Measurements from ENCODE around the gene ZNF516.
"Not testable (repeated sequence)": the region's sequence is repeated elsewhere in the genome, so short reads cannot be mapped to it uniquely, and the experiment has no call there.

The ZNF516 gene

DNA sequence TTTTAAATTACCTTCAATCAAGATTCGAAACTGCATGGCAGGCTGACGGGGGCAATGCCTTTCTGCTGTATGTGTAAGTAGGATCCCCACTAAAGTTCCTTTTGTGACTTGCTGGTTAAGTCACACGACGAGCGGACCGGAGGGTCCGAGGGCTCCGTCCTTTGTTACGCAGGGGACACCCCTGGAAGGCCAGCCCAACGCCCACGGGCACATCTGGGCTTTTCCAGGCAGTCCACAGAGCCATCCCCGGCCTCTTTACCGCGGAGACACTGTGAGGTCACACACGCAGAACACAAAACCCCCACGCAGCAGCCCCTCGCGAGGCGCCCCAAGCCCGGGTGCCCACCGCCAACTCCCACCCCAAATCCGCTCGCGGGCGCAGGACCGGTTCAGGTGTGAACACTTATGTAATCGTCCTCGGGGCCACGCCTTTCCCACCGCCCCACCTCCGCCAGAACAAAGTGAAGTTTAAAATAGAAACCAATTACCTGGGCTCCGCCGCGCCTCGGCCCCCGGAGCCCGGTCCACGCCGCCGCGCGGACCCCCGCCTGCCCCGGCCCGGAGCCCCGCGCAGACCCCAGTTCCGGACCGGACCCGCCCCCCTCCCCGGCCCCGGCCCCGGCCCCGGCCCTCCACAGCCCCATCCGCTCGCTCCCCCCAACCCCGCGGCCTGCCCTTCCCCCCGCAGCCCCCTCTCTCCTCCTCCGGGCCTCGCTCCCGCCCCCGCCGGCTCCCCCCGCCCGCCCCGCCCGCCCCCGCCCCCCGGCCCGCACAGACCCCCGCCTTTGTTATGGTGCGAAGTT is 4.2 kb downstream of the ZNF516 start:
- peak; percentile 27 for DNase-seq (ENCODE audit: low read depth)

- peak; percentile 27 for DNase-seq (ENCODE audit: low read depth)
Observed at GRCh38 chr18:76490033-76490432, 5.0 kb downstream of the ZNF516 start.

GRCh38 chr18:76489081-76489480 is 6.0 kb downstream of the ZNF516 start:
- DNase-seq (ENCODE audit: low read depth), result no peak

DNA sequence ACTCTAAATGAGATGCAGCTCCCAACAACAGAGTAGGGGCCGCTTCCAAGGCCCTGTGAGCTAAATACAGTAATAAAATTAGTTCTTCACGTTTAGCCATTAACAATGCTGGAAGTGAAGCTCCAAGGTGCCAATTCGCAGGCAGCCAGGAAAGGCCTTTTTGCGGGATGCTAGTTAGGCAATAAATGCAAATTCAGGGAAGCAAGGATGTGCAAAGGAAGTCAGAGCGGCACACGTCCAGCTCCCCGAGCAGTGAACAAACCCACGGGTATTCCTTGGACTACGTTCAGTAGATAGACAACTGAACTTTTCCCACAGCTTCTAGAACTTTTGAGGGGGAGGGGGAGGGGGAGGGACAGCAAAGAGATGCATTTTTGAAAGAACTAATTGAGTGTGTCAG is 6.9 kb downstream of the ZNF516 start:
- peak; percentile 78 for DNase-seq (ENCODE audit: low read depth)

- peak; percentile 20 for DNase-seq (ENCODE audit: low read depth)
Observed at GRCh38 chr18:76487782-76488181, 7.3 kb downstream of the ZNF516 start.

- DNase-seq (ENCODE audit: low read depth), result peak; percentile 42
Observed at GRCh38 chr18:76487070-76487469, 8.0 kb downstream of the ZNF516 start.

- DNase-seq (ENCODE audit: low read depth), result no peak
Observed at GRCh38 chr18:76486574-76486973, 8.5 kb downstream of the ZNF516 start.

DNA sequence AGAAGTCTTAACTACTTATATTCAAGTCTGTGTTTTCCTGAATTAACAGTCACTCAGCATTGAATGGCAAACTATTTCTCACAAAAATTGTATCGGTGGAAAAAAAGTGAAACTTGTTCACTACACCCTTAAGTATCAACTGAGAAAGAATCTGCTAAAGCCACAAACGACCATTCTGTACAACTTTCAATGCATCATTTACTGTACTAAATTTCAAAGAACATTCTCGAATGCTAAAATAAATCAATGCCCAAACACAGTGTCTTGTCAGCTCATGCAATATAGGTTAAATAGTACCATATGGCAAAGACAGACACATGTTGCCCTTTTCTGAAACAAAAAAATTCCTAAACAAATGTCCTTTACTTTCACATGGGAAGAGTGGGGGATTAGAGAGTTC is 9.0 kb downstream of the ZNF516 start:
- peak; percentile 23 for DNase-seq (ENCODE audit: low read depth)

- DNase-seq (ENCODE audit: low read depth), result no peak
Observed at GRCh38 chr18:76484749-76485387, 10.2 kb downstream of the ZNF516 start.

GRCh38 chr18:76483780-76484179 is 11.3 kb downstream of the ZNF516 start:
- no peak for DNase-seq (ENCODE audit: low read depth)

DNA sequence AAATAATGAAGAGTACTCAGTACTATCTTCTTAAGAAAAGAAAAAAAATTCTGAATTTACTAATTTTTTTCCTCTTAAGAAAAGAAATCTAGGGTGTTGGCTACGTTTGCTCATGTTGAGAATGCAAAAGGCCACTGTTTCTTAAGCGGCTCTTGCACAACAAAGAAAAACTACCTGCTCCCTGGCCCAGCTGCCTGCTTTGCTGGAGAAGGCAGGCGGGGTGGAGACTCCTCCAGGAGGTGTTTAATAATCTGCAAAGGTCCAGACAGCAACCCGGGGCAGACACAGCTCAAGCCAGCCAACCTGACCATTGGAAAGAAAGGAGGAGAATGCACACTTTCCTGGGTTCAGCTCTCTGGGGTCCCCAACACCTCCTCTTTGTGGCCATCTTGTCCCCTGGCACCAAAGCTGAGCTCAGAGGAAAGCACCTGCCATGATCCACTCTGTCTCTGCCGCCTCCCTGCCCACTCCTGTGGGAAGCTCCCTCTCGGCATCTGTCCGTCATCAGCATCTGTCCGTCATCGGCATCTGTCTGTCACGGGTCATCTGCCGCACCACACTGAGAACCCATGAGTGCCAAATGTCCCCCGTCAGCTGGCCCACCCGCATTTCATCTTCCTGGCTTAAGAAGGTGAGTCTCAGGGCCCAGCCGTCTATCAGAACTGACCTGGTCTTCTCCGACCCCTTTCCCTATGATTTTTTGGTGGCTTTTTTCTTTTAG is 11.9 kb downstream of the ZNF516 start:
- DNase-seq (ENCODE audit: low read depth), result no peak

GRCh38 chr18:76482267-76482666 is 12.8 kb downstream of the ZNF516 start:
- DNase-seq (ENCODE audit: low read depth), result no peak

DNA sequence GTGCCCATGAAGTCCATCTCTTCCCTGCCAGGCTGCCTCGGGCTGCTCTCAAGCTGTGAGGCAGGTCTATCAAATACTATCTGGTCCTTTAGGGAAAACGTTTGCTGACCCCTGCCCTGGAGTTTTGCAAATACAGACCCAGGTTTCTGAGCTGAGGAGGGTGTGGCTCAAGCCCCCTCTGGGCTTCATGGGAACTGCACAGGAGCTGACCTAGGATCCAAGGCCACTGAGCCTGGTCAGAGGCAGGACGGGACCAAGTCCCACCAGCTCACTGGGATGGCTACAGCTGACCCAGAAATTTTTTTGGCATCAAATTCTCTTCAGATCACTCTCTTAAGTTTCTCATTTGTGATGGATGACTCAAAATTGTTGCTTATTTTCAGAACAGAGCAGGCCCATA is 14.1 kb downstream of the ZNF516 start:
- no peak for DNase-seq (ENCODE audit: low read depth)

DNA sequence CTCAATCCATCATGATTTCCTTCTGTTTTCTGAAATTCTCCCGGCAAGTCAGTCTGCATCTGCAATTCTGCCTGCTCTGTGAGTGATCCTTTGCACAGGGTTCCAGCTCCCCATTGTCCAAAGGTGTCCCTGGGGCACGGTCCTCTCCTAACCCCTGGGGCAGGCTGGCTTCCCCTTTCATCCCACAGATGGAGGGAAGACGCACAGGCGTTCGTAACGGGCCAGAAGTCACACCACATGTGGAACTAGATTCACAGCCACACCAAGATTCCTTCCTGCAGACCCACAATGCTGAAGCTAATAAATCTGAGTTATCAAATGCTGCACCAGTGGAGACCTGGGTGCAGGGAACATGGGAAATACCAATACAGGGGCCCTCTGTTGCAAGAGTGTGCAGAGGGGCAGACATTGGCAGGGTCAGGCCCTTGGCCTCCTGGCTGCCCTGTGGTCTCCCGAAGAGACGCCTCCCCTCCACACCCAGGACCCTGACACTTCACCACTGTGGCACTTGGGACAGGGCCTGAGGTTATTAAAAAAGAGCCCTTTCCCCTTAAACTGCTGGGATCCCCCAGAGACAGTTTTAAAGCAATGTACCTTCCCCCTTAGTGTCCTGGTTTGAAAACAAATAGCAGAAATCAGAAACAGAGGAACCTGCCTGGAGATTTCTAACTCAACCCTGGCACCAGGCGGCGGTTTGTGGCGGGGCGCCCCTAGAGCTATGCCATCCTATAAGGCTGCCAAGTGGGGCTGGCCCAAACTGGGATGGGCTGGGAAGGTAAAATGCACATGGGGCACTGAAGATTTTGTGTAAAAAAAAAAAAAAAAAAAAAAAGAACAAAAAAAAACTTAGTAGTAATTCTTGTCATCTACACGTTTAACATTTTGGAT is 15.4 kb downstream of the ZNF516 start:
- DNase-seq (ENCODE audit: low read depth), result no peak

GRCh38 chr18:76476665-76477561 is 18.1 kb downstream of the ZNF516 start:
- DNase-seq (ENCODE audit: low read depth), result peak; percentile 95

DNA sequence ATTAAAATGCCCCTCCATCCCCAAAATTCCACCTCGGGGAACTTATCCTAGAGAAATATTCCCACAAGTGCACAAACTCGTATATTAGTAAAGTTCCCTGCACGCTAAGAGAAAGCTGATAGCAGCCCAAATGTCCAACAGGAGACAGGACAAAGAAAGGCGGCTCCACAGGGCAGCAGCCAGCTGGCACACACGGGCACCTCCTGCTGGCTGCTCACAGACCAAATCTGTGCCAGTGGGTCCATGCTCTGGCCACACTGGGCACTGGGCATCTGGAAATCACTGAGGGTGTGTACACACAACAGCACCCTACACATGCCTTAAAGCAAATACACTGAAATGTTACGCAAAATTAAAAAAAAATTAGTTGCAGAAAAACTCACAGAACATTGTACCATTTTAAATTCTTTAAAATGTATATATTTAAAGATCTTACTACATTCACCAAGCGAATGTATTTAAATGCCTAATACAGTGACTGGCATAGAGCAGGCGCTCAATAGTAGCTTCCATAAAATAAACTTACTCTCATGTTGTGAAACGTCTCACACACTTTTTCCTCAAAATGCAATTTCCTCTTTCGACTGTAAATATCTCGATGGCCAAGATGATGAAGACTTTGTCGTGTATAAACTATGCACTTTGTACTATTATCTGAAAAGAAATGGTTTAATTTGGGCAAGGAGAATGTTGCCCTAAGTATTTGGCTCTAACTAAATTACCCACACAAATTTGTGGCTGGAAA is 19.4 kb downstream of the ZNF516 start:
- DNase-seq (ENCODE audit: low read depth), result peak; percentile 22

DNA sequence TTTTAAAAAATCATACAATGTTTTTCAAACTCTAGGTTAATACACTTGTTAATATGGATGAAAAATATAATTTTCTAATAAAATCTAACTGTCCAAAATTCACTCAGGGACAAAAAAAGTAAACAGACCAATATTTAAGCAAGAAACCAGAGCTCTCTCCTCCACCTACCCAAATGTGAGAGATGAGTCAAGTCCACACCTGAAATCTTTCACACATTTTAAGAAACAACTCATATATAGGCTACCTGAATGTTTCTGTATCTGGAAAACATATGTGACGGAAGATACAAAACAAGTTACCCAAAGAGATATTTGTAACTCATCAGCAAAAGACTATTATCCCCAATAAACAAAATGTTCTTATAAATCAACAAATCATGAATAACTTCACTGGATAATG is 20.2 kb downstream of the ZNF516 start:
- DNase-seq (ENCODE audit: low read depth), result no peak

- not testable (repeated sequence) for DNase-seq (ENCODE audit: low read depth)
Observed at GRCh38 chr18:76473521-76473920, 21.5 kb downstream of the ZNF516 start.

GRCh38 chr18:76472829-76473228 is 22.2 kb downstream of the ZNF516 start:
- DNase-seq (ENCODE audit: low read depth), result no peak

DNA sequence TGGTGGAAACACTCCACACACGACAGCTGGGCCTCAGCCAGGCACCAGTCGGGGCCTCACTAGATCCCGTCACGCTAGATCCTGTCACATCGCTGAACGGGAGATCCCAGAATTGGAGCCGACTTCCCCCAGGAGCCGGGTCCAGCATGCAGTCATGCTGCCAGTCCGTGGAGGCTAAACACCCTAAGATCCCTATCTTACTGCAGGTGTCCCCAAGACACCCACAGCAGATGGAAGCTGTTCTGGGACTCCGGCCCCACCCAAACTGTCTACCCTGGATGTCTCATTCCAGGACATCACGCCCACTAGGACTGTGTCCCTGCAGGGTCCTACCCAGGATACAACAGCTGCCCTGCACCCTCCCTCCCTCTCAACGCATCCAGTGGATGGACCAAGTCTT is 23.4 kb downstream of the ZNF516 start:
- no peak for DNase-seq (ENCODE audit: low read depth)

All from EH (cell line).